Uterus (tissue), 2 donors: Measurements from ENCODE around the gene ADRA2C.

Experiments
- POLR2A ChIP-seq, 2 donors: fragments of 450-650 bp; IDR thresholded peaks; one replicate each; pipeline ENCODE4 v1.6.1; 2016; ENCODE audit warnings: antibody characterized with exemption in 2 of 2, mild to moderate bottlenecking in 1 of 2, moderate library complexity in 1 of 2
- TF ChIP-seq, protein P1 (sequence below), 4 experiments: fragments of 200-600 bp in 2 of 4; fragments of 450-650 bp in 2 of 4; sonication (generic) in 2 of 4; IDR thresholded peaks; one replicate each; pipeline ENCODE4 v1.5.1; 2016 to 2019; ENCODE audit warnings: antibody characterized with exemption in 4 of 4, mild to moderate bottlenecking in 2 of 4, moderate library complexity in 1 of 4

DNA sequence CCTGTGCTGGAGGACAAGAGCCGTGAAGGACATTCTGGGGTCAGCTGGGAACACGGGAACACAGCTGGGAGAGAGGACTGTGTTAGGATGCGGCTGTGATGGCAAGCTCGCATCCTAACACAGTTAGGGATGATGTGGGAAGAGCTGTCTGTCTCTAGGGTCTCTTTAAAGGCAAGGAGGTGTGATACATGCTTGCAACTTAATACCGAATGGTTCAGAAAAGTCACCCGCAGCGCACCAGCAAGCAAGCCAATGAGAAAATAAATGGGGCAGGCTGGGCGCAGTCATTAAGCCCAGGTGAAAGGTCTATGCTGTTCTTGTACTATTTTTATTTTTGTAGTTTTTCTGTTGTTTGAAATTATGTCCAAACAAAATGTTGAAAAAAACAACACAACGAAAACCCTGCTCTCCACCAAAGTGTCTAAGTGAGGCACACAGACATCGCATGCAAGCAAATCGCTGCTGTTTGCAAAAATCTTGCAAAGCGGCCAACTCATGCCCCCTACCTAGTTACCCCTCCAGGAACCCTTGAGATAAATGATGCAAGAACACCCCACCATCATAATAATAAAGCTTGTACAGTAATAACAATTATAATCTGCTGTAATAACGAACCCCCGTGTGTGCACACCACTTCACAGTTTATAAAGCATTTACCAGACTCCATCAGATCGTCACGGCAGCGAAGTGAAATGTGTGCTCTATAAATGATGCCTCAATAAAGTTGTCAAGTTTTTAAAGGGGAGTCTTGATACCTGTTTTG is 17.9 kb upstream of the ADRA2C start:
- TF ChIP-seq, protein P1, sequence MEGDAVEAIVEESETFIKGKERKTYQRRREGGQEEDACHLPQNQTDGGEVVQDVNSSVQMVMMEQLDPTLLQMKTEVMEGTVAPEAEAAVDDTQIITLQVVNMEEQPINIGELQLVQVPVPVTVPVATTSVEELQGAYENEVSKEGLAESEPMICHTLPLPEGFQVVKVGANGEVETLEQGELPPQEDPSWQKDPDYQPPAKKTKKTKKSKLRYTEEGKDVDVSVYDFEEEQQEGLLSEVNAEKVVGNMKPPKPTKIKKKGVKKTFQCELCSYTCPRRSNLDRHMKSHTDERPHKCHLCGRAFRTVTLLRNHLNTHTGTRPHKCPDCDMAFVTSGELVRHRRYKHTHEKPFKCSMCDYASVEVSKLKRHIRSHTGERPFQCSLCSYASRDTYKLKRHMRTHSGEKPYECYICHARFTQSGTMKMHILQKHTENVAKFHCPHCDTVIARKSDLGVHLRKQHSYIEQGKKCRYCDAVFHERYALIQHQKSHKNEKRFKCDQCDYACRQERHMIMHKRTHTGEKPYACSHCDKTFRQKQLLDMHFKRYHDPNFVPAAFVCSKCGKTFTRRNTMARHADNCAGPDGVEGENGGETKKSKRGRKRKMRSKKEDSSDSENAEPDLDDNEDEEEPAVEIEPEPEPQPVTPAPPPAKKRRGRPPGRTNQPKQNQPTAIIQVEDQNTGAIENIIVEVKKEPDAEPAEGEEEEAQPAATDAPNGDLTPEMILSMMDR (IDR thresholded peaks at IDR 0.05) = no peak
- TF ChIP-seq POLR2A (IDR thresholded peaks at IDR 0.05) = no peak
